Upper lobe of right lung (tissue), 1 donor: ENCODE measurements around the gene SLC23A2. TPM values are rescaled to one million over a fixed set of nuclear protein-coding genes. Genes with fewer than 3 reads are reported as not detected.
"Not testable (repeated sequence)": the region's sequence is repeated elsewhere in the genome, so short reads cannot be mapped to it uniquely, and the experiment has no call there.

Experiments
- ATAC-seq: fragments of 200-7000 bp; cut with Tn5 transposase; one replicate; pipeline ENCODE4 v1.9.1; 2020; ENCODE audit warnings: mild to moderate bottlenecking, moderate library complexity
- DNase-seq: peaks from one replicate; pipeline ENCODE4 v3.0.0-alpha.2; 2020
- H3K27ac ChIP-seq: fragments of 200-600 bp; one replicate; pipeline ENCODE4 v1.8.0; 2022
- H3K27me3 ChIP-seq: fragments of 200-600 bp; one replicate; pipeline ENCODE4 v1.8.0; 2022; ENCODE audit warnings: mild to moderate bottlenecking
- H3K36me3 ChIP-seq: fragments of 200-600 bp; one replicate; pipeline ENCODE4 v1.8.0; 2022
- H3K4me1 ChIP-seq: fragments of 200-600 bp; one replicate; pipeline ENCODE4 v1.8.0; 2022
- H3K4me3 ChIP-seq: fragments of 200-600 bp; one replicate; pipeline ENCODE4 v1.8.0; 2022; ENCODE audit warnings: mild to moderate bottlenecking
- H3K9me3 ChIP-seq: fragments of 200-600 bp; one replicate; pipeline ENCODE4 v1.8.0; 2022
- intact Hi-C: fragments of 100-400 bp; cut with DNase I; formaldehyde crosslinking; loops from one replicate; pipeline ENCODE4 v1.11.0; 2022
- total RNA-seq: library from RNA; stranded (reverse); fragmentation: NEBNext Ultra II Directional; extraction: Animal tissue kit (Norgen Biotek cat#: 25700); gene quantifications from one replicate; pipeline ENCODE4 v1.2.1, GENCODE V29; 2021
- TF ChIP-seq, protein P1 (sequence below): fragments of 200-600 bp; IDR thresholded peaks from one replicate; pipeline ENCODE4 v1.8.0; 2022; ENCODE audit warnings: antibody characterized with exemption
- donor health status: DM: no; HTN: yes; CAD: no; lungs with severe emphysema.

SLC23A2 gene
- total RNA-seq, 1 donor from 2014 or later = 26.2 TPM

- Histone ChIP-seq H3K4me1 (no peaks in the 10 kb centered on the region), H3K27me3 (no peaks in the 10 kb centered on the region), H3K27ac (no peak overlapping the region), H3K36me3 (no peaks in the 10 kb centered on the region), H3K9me3 (no peaks in the 10 kb centered on the region), H3K4me3 (no peak overlapping the region)
- ATAC-seq = no peak
- TF ChIP-seq, protein P1, sequence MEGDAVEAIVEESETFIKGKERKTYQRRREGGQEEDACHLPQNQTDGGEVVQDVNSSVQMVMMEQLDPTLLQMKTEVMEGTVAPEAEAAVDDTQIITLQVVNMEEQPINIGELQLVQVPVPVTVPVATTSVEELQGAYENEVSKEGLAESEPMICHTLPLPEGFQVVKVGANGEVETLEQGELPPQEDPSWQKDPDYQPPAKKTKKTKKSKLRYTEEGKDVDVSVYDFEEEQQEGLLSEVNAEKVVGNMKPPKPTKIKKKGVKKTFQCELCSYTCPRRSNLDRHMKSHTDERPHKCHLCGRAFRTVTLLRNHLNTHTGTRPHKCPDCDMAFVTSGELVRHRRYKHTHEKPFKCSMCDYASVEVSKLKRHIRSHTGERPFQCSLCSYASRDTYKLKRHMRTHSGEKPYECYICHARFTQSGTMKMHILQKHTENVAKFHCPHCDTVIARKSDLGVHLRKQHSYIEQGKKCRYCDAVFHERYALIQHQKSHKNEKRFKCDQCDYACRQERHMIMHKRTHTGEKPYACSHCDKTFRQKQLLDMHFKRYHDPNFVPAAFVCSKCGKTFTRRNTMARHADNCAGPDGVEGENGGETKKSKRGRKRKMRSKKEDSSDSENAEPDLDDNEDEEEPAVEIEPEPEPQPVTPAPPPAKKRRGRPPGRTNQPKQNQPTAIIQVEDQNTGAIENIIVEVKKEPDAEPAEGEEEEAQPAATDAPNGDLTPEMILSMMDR = no peak
- intact Hi-C loops = no loop called here
- DNase-seq = no peak
Measured at GRCh38 chr20:5040345-5040744, 39.0 kb upstream of the SLC23A2 start.

- ATAC-seq = no peak
- H3K9me3 ChIP-seq = no peaks in the 10 kb centered on the region
- H3K36me3 ChIP-seq = no peaks in the 10 kb centered on the region
- H3K4me1 ChIP-seq = no peaks in the 10 kb centered on the region
- H3K27me3 ChIP-seq = no peaks in the 10 kb centered on the region
- H3K4me3 ChIP-seq = no peak overlapping the region
- TF ChIP-seq, protein P1 = no peak
- intact Hi-C loops = no loop called here
- DNase-seq = no peak
- H3K27ac ChIP-seq = no peak overlapping the region
Measured at GRCh38 chr20:5039889-5040288, 38.6 kb upstream of the SLC23A2 start.

DNA sequence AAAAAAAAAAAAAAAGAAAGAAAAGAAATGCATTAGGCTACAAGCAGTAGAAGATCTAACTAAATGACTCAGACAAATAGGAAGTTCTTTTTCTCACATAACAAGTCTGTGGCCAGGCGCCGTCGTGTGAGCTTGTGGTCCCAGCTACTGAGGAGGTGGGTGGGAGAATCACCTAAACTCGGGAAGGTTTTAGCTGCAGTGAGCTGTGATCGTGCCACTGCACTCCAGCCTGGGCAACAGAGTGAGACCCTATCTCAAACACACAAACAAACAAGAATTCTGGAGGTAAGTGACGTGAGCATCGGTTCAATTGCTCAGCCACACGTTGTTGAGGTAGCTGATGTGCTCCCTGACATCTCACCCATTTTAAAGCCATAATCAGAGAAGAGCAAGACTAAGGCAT lies 37.9 kb upstream of the SLC23A2 start:
- TF ChIP-seq, protein P1 = no peak

GRCh38 chr20:5036828-5037227 lies 35.5 kb upstream of the SLC23A2 start:
- no peak for DNase-seq
- no peaks in the 10 kb centered on the region for H3K4me1 ChIP-seq
- H3K27ac ChIP-seq = no peak overlapping the region
- H3K36me3 ChIP-seq = no peaks in the 10 kb centered on the region
- TF ChIP-seq, protein P1 = no peak
- no peak overlapping the region for H3K4me3 ChIP-seq
- intact Hi-C loops = no loop called here
- no peaks in the 10 kb centered on the region for H3K9me3 ChIP-seq
- H3K27me3 ChIP-seq = no peaks in the 10 kb centered on the region
- ATAC-seq = no peak

More for the DNA sequence above, 37.9 kb upstream of the SLC23A2 start:
- Histone ChIP-seq H3K9me3 (no peaks in the 10 kb centered on the region), H3K27me3 (no peaks in the 10 kb centered on the region), H3K4me1 (no peaks in the 10 kb centered on the region), H3K4me3 (no peak overlapping the region), H3K36me3 (no peaks in the 10 kb centered on the region), H3K27ac (no peak overlapping the region)
- intact Hi-C loops = no loop called here
- DNase-seq (no peak), ATAC-seq (peak; percentile 17)

DNA sequence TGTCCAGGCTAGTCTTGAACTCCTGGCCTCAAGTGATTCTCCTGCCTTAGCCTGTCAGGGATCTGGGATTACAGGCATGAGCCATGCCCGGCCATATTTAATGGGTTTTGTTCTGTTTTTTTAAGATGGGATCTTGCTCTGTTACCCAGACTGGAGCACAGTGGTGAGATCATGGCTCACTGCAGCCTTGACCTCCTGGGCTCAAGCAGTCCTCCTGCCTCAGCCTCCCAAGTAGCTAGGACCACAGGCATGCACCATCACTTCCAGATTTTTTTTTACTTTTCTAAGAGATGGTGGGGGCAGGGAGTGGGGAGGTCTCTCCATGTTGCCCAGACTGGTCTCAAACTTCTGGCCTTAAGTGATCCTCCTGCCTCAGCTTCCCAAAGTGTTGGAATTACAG lies 34.2 kb upstream of the SLC23A2 start:
- H3K4me1 ChIP-seq, H3K27ac ChIP-seq, H3K4me3 ChIP-seq, H3K27me3 ChIP-seq, DNase-seq, H3K36me3 ChIP-seq, intact Hi-C loops, H3K9me3 ChIP-seq, ATAC-seq: not testable (repeated sequence)

DNA sequence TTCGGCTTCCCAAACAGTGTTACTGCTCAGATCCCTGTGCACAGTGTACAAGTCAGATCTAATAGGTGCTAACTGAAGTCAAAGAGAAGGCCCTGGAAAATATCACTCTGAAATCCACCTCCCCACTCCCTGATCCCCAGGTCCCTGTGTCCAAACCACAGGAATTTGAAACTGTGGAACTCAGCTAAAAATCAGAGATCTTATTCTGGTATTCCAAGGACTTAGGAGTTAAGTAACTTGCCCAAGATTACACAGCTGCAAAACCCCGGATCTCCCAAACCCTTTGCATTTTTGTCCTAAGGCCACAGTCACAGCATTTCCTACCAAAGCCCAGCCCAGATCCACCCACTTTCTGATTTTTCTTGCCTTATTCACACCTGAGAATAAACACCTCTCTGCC lies 32.3 kb upstream of the SLC23A2 start:
- H3K4me1 ChIP-seq = no peaks in the 10 kb centered on the region
- H3K9me3 ChIP-seq = no peaks in the 10 kb centered on the region
- TF ChIP-seq, protein P1 = no peak
- H3K4me3 ChIP-seq = no peak overlapping the region
- no peak overlapping the region for H3K27ac ChIP-seq
- H3K27me3 ChIP-seq = no peaks in the 10 kb centered on the region
- intact Hi-C loops = no loop called here
- no peak for ATAC-seq
- DNase-seq = no peak
- H3K36me3 ChIP-seq = no peaks in the 10 kb centered on the region

DNA sequence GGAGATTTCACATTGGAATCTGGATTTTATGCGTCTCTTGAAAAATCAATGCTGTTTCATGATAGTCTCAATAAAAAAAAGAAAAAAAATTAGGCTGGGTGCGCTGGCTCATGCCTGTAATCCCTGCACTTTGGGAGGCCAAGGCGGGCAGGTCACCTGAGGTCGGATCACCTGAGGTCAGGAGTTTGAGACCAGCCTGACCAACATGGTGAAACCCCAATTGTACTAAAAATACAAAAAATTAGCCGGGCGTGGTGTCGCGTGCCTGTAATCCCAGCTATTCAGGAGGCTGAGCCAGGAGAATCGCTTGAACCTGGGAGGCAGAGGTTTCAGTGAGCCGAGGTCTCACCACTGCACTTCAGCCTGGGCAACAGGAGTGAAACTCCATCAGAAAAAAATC lies 30.4 kb upstream of the SLC23A2 start:
- H3K9me3 ChIP-seq, DNase-seq, ATAC-seq, H3K27me3 ChIP-seq, intact Hi-C loops, H3K27ac ChIP-seq, H3K36me3 ChIP-seq, H3K4me1 ChIP-seq, H3K4me3 ChIP-seq: not testable (repeated sequence)
